Measurements from ENCODE around the gene ATXN1.

The ATXN1 gene

DNA sequence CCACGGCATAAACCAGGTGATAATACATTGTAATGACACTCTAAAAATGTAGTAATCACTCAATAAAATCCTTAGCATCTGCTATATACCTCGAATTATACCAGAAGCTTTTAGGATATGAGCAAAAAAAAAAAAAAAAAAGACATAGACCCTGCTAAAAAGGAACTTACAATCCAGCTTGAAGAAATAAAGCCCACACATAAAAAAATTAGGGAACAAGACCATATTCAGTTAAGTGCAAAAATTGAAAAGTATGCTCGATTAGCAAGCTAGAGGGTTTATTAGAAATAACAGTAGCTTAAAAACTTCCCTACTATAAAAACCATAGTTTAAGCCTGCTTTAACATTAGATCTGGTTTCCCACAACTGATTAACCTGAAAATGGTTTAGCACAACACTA, 387.2 kb downstream of the ATXN1 start:
- DNase-seq: no peak

DNA sequence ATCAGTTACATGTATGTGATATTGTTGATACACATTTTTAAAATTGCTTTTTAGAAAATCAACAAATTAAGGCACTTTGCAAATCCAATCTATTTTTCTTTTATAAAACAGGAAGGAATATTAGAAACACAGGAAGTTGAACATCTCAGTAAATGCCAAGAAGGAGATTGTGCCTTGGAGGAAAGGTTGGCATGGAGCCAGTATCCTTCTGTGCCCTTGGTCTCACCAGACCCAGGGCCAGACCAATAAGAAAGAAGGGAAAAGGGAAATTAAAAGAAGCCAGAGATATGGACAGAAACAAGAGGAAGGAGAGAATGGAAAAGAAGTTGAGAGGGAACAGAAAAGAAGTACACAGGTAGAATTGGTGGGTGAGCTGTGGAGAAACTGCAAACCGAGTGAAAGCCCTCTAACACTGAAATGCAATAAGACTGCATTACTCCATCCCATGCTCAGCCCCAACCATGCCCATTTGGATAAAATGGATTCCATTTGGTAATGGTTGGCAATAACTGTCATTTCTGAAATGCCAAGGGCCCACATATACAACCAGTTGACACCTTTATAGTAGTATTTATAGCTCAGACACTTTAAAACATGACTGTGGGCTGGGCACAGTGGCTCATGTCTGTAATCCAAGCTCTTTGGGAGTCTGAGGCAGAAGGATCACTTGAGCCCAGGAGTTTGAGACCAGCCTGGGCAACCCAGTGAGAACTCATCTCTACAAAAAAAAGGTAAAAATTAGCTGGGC, 389.1 kb downstream of the ATXN1 start:
- no peak for DNase-seq

GRCh38 chr6:16371401-16371800, 389.9 kb downstream of the ATXN1 start:
- no peak for DNase-seq

DNA sequence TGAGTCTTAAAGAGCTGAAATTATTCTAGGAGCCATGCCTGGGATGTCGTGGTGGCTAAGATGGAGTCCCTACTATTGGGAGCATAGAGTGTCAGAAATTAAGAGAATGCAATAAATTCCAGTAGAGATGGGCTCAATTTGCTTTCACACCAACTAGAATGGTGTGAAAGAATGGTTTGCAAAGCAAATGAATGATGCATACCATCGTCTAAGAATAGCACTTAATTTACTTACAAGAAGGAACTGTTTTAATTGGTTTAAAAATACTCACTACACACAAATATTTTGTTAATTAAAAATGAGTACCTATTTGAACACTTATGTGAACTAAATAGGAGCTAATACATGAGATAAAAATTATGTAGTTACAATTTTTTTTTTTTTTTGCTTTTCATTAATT, 390.3 kb downstream of the ATXN1 start:
- DNase-seq: no peak

DNA sequence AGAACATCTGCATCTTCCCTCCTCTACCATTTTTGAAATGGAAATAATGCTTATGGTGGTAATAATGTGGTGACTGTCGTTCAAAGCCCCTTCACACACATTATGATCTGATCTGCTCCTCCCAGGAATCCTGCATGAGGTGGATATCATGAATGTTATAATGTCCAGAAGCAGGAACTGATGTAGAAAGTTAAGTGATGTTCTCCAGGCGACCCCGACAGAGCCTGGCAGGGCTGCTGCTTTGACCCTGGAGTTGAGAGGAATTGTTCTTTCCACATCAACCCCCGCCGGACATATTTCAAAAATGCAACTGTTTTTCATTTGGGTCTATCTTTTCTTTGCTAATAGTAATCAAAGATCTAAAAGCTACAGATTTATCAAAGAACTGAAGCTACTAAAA, 391.3 kb downstream of the ATXN1 start:
- no peak for DNase-seq

GRCh38 chr6:16369140-16369745, 392.0 kb downstream of the ATXN1 start:
- no peak for DNase-seq

- no peak for DNase-seq
Observed at GRCh38 chr6:16367571-16367970, 393.7 kb downstream of the ATXN1 start.

DNA sequence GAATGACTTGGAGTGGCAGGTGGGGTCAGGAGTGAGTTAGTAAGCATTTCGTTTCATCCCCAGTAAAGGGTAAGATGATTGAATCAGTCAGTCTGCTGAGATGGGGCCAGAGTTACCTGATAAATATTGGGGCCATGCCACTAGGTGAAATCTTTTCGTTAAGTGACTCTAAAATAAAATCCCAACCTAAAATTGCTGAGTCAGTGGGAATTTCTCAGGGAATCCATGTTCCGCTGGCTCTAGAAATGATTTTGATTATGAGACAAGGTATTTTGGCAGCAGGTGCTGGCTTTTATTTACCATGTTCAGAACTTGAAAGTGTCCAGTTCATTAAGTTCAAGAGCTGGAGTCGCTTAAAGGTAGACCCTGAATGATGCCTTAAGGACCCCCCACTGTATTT, 397.5 kb downstream of the ATXN1 start:
- no peak for DNase-seq

- no peak for DNase-seq
Observed at GRCh38 chr6:16362819-16363589, 398.3 kb downstream of the ATXN1 start.

DNA sequence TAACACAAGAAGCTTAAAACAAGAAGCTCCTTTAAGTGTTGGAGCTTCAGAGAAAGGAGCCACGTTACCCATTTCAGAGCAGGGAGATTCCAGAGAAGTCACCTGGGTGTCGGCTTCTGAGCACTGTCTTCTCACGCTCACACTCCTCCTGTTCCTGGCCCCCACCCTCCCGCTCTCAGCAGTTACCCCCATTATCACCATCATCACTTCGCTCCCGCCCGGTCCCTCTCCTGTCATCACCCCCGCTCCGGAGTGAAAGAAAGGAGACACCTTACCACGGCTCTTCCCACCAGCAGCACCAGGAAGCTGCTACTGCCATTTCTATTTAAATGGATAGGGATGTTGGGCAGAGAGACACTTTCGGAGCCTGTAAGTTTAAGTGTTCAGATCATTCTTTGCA, 399.0 kb downstream of the ATXN1 start:
- no peak for DNase-seq

GRCh38 chr6:16361861-16362260, 399.4 kb downstream of the ATXN1 start:
- no peak for DNase-seq

DNA sequence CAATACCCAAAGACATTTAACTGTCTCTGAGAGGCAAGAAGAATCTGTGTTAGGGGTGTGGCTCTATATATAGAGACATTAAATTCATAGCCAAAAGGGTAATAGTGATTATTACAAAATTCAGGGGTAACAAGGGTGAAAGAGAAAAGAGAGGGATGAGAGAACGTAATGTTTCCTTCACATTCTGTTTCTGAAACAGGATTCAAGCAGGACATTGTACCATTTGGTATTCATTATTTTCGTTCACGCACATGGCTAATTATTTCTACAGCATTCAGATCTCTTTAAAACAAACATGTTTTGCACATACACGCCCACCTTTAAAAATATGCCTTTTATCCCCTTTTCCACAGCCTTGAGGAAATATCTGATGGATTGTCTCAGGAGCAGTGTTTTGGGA, 400.1 kb downstream of the ATXN1 start:
- DNase-seq: no peak

GRCh38 chr6:16360365-16360764, 400.9 kb downstream of the ATXN1 start:
- DNase-seq: no peak

DNA sequence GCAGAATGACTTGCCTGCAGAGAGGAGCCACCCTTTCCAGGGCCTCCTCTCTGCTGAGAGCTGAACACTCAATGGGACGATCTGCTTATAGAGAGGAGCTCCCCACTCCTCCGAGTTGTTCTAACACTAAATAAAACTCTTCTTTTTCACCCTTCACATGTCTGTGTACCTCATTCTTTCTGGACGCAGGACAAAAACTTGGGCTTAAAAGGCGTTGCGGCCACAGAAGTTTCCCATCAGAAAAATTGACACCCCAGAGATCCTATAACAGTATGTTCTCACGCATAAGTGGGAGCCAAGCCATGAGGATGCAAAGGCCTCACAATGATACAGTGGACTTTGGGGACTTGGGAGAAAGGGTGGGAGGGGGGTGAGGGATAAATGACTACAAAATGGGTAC, 401.7 kb downstream of the ATXN1 start:
- no peak for DNase-seq

- DNase-seq: no peak
Observed at GRCh38 chr6:16358531-16359138, 402.6 kb downstream of the ATXN1 start.

GRCh38 chr6:16355699-16356446, 405.4 kb downstream of the ATXN1 start:
- DNase-seq: peak; percentile 63

DNA sequence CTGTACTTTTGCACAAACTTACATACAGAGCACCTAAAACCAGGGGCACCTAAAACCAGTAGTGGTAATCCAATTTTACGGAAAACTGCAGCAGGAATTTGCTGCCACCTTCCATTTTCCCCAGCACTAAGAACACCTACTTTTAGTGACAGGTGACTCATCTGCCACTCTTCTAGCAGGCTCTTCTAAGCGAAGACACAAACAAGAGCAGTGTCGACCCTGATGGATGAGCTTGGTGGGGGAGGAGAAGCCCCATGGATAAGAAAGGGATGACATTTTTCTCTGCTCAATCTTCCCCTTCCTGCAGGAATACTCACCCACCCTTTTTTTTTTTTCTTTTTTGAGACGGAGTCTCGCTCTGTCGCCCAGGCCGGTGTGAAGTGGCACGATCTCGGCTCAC, 406.0 kb downstream of the ATXN1 start:
- no peak for DNase-seq

DNA sequence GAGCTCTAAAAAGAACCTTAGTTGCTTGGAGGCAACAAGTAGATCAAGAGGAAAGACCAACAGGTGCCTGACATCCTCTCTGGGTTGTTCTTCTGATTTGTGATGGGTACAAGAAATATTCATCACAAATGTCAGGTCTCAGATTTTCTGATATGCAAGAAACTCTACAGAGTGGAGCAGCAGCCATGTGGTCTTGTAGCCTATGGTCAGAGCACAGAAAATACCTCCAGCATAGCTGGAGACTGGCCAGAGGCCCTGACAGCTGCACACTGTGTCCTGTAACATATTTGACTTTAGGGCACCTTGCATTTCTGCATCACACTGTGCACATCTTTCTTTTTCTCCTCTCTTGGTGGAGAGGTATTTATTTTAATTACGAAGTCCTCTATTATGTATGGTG, 406.6 kb downstream of the ATXN1 start:
- no peak for DNase-seq

GRCh38 chr6:16352821-16353438, 408.3 kb downstream of the ATXN1 start:
- no peak for DNase-seq

DNA sequence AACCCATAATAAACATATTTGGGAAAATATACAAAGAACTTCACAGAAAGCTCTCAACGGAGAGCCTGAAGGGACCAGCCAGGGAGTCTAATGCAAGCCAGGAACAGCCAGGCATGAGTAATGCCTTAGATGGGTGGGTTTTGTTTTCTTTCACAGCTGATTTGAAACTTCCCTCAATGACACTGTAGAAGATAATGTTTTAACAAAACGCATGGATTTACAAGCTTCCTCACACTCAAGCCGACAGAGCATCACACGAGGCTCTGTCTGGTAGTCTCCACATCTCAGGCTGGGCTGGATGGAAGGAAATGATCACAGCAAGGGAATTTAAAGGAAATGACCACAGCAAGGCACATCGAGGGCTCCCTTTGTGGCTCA, 409.0 kb downstream of the ATXN1 start:
- DNase-seq: peak; percentile 94

DNA sequence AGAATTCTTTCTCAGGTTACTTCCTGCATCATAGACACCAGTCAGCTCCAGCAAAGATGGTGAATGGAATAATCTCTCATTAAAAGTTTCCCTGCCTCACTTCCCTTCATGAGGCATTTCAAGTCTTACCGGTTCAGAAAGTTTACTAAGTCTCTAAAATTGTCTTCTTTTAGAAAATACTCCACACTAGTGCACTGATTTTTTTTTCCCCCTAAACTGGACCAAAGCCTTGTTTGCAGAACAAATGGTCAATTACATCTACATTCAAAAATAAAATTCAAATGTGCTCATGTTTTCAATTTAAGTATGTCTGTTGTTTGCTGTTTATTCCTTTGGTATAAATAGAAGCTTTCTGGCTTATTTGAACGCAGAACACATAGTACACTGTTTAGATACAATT, 411.7 kb downstream of the ATXN1 start:
- DNase-seq: no peak

DNA sequence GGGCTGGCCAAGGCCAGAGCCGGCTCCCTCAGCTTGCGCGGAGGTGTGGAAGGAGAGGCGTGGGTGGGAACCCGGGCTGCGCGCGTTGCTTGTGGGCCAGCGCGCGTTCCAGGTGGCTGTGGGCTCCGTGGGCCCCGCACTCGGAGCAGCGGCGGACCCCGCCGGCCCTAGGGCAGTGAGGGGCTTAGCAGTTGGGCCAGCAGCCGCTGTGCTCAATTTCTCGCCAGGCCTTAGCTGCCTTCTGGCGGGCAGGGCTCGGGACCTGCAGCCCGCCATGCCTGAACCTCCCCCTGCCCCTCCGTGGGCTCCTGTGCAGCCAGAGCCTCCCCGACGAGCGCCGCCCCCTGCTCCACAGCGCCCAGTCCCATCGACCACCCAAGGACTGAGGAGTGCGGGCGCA, 414.4 kb downstream of the ATXN1 start:
- no peak for DNase-seq

All from fibroblast of skin of back (primary cell).